B cell (primary cell): Measurements from ENCODE around the gene NME3.

Experiments used
- CTCF ChIP-seq: fragments of 200-600 bp; IDR thresholded peaks from one replicate; pipeline ENCODE4 v1.8.0; 2022; ENCODE audit warnings: antibody characterized with exemption, mild to moderate bottlenecking
- EZH2 ChIP-seq: IDR thresholded peaks from 2 replicates; pipeline ENCODE4 v1.6.1; 2012; ENCODE audit warnings: borderline replicate concordance, low read depth, mild to moderate bottlenecking, moderate library complexity, low read length; ENCODE audit not compliant: insufficient read depth, poor library complexity, severe bottlenecking

GRCh38 chr16:1724491-1724890 is 46.9 kb downstream of the NME3 start:
- no peak for TF ChIP-seq CTCF
- TF ChIP-seq EZH2: no peak
